Keratinocyte (primary cell): ENCODE data around the gene CDC42EP3.

ENCODE experiments used
- EZH2 ChIP-seq: IDR thresholded peaks from one replicate; pipeline ENCODE4 v1.6.1; 2012; ENCODE audit warnings: inconsistent platforms, mild to moderate bottlenecking, low read length, moderate library complexity
- TF ChIP-seq, protein P1 (sequence below), 3 experiments: IDR thresholded peaks in 1 of 3; conservative IDR thresholded peaks in 1 of 3; optimal IDR thresholded peaks in 1 of 3; 2 replicates in 2 of 3; 3 replicates in 1 of 3; pipeline versions ENCODE3 to v1.5.1; 2011; ENCODE audit warnings: low read length in 3 of 3, mild to moderate bottlenecking in 3 of 3, moderate library complexity in 2 of 3, control low read depth in 1 of 3, inconsistent platforms in 1 of 3; ENCODE audit not compliant: insufficient read depth in 2 of 3; ENCODE audit errors: extremely low read depth in 1 of 3

GRCh38 chr2:37672870-37673184 lies 1.4 kb upstream of the CDC42EP3 start:
- TF ChIP-seq, protein P1, sequence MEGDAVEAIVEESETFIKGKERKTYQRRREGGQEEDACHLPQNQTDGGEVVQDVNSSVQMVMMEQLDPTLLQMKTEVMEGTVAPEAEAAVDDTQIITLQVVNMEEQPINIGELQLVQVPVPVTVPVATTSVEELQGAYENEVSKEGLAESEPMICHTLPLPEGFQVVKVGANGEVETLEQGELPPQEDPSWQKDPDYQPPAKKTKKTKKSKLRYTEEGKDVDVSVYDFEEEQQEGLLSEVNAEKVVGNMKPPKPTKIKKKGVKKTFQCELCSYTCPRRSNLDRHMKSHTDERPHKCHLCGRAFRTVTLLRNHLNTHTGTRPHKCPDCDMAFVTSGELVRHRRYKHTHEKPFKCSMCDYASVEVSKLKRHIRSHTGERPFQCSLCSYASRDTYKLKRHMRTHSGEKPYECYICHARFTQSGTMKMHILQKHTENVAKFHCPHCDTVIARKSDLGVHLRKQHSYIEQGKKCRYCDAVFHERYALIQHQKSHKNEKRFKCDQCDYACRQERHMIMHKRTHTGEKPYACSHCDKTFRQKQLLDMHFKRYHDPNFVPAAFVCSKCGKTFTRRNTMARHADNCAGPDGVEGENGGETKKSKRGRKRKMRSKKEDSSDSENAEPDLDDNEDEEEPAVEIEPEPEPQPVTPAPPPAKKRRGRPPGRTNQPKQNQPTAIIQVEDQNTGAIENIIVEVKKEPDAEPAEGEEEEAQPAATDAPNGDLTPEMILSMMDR (optimal IDR thresholded peaks at IDR 0.05 in 1 of 3, IDR thresholded peaks at IDR 0.05 in 1 of 3, conservative IDR thresholded peaks at IDR 0.05 in 1 of 3; ENCODE audit: extremely low read depth in 1 of 3, insufficient read depth in 2 of 3, low read length in 3 of 3) = no peak
- TF ChIP-seq EZH2 = no peak
